Fibroblast of the aortic adventitia (primary cell): ENCODE data around the gene APBB1IP. TPM values are rescaled to one million over a fixed set of nuclear protein-coding genes. Genes with fewer than 3 reads are reported as not detected.

Experiments used
- DNase-seq: peaks from one replicate; pipeline ENCODE4 v3.0.0-alpha.2; 2010; ENCODE audit warnings: low read depth
- H3K4me3 ChIP-seq: 2 replicates; pipeline ENCODE4 v1.5.1; 2011; ENCODE audit warnings: low read depth, mild to moderate bottlenecking, control low read depth, low read length, moderate library complexity
- total RNA-seq: library from RNA; depleted of rRNA; stranded (reverse); fragments of >200 nt; gene quantifications from 2 replicates; pipeline ENCODE4 v1.2.3, GENCODE V29; 2012; ENCODE audit warnings: low replicate concordance
- TF ChIP-seq, protein P1 (sequence below): IDR thresholded peaks from 2 replicates; pipeline ENCODE4 v1.5.1; 2011; ENCODE audit warnings: mild to moderate bottlenecking, low read length, control low read depth, inconsistent platforms; ENCODE audit not compliant: insufficient read depth

Gene APBB1IP
- total RNA-seq, 1 donor, result 2.9 TPM

DNA sequence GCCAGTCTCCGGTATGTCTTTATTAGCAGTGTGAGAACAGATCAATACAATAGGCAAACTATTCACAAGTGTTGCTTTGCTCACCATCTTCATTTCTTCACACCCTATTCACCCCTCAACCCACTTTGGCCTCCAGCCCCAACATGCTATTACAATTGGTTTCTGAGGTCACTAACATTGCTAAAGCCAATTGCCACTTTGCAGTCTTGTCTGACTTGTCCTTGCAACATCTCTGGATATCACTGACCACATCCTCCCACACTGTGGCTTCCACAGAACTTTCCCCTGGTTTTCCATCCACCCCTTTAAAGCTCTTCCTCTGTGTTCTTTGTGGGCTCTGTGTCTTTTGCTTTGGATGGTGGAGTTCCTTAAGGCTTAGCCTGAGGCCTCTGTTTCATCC is 5.2 kb upstream of the APBB1IP start:
- DNase-seq, result peak; percentile 1
- H3K4me3 ChIP-seq, result no peak overlapping the region
- TF ChIP-seq, protein P1, sequence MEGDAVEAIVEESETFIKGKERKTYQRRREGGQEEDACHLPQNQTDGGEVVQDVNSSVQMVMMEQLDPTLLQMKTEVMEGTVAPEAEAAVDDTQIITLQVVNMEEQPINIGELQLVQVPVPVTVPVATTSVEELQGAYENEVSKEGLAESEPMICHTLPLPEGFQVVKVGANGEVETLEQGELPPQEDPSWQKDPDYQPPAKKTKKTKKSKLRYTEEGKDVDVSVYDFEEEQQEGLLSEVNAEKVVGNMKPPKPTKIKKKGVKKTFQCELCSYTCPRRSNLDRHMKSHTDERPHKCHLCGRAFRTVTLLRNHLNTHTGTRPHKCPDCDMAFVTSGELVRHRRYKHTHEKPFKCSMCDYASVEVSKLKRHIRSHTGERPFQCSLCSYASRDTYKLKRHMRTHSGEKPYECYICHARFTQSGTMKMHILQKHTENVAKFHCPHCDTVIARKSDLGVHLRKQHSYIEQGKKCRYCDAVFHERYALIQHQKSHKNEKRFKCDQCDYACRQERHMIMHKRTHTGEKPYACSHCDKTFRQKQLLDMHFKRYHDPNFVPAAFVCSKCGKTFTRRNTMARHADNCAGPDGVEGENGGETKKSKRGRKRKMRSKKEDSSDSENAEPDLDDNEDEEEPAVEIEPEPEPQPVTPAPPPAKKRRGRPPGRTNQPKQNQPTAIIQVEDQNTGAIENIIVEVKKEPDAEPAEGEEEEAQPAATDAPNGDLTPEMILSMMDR, result no peak

DNA sequence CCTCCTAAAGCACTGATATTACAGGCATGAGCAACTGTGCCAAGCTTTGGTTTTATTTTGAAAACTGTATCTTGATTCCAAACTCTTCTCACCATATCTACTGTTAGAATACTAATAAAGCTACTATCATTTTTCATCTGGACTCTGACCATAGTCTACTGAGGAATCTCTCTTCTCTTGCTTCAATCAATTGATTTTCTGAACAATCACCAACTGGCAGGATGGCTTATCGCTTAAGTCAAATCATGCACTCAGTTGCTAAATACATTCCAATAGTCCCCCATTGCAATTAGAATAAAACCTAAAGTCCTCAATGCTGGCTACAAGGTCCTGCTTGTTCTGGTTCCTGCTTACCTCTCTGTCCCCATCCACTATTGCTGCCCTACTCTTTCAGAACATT is 2.3 kb upstream of the APBB1IP start:
- no peak for DNase-seq
- TF ChIP-seq, protein P1, result no peak
- no peak overlapping the region for H3K4me3 ChIP-seq

DNA sequence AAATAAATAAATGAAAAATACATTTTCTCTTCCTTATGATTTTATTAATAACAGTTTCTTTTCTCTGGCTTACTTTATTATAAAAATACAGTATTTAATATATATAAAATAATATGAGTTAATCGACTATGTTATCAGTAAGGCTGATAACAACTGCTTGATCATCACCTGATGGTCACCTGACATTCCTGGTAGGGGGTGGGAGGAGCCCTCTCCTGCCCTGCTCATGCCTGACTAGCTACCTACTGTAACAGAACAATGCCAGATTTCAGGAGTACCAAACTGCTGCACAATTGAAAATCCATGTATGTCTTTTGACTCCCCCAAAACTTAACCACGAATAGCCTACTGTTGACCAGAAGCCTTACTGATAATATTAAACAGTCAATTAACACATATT is 1.3 kb upstream of the APBB1IP start:
- TF ChIP-seq, protein P1, result no peak
- no peak overlapping the region for H3K4me3 ChIP-seq
- DNase-seq, result no peak

DNA sequence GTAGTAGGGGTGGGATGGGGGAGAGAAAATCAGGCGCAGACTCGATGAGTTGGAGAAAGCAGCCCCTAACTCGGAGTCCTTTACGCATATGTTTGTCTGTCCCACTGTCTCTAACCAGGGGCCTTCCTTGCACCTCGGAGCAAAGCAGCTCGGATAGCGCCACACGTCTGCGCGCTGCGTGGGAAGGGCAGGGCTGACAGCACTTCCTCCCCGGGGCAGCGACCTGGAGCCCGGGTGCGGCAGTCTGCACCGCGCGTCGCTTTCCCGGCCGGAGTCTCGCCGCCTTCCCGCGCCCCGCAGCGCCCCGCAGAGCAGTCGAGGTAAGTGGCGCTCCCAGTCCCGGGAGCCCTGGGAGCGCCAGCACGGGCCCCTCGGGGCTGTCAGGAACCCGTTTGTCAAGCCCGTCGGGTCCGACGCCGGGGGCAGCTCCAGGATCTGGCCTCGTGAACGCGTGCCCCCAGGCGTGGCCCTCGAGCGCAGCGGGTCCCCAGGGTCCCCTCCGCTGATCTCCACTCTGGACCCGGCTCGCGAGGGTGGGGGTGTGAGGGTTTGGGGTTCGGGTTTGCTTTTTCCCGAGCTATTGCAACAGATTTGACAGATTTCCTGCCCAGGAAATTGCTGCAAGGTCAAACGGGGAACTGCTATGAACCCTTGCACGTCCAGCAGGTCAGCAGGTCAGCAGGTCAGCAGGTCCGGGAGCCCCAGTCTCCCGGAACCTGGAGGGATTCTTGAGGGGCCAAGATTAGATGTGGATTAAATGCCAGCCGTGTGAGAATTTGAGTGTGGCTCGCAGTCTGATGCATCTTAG is 597 bp downstream of the APBB1IP start:
- H3K4me3 ChIP-seq, result peak overlapping the region; percentile 53

DNA sequence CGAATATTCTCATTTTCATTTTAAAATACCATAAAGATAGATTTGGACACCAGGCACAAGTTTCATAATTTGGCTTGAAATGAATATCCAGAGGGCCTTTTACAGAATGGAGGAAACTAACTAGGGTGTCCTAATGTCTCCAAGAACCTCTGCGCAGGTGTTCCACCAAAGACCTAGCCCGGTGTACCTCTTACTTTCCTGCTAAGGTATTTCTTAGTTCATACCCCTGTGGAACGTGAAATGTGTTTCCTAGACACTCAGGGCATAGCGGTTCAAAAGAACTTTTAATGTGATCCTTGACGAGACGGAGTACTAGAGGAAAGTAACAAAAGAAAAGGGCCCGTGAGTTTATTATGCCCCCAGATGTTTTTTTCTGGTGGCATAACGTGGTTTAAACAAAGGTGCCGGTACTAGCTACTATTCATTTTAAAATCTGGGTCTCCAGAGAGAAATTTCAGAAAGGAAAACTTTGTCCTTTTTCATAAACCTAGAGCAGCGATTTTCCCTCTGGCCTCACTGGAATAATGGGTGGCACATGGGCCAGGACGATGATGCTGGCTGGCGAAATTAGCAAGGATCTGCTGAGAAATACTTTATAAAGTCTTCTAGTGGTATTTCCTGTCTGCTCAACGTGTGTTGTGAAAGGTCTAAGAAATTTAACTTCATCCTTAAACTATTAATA is 1.4 kb downstream of the APBB1IP start:
- TF ChIP-seq, protein P1, result no peak
- peak overlapping the region; percentile 39 for H3K4me3 ChIP-seq
- DNase-seq, result peak; percentile 24

More for the DNA sequence above, 597 bp downstream of the APBB1IP start:
- TF ChIP-seq, protein P1, result no peak
- peak; percentile 28 for DNase-seq

DNA sequence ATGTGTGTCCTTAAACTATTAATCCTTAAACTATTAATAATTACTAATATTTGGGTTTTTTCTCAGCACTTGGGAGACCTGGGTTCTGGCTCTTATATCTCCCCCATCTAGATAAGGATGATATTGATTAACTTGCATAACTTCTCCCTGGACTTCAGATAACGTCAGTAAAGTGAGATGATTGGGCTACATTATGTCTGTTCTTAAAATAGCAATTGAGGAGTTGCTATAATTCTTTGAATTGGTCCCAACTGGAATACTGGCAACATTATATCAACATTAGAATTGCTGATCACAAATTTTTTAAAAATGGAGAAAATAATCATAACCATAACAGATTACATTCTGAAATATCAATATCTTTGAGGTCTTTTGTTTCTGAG is 1.9 kb downstream of the APBB1IP start:
- no peak overlapping the region for H3K4me3 ChIP-seq
- TF ChIP-seq, protein P1, result no peak
- peak; percentile 15 for DNase-seq
